ENCODE measurements around the gene SIT1.

- no peak for TF ChIP-seq CTCF (IDR thresholded peaks at IDR 0.05 in 8 of 11, conservative IDR thresholded peaks at IDR 0.05 in 3 of 11)
- TF ChIP-seq POLR2AphosphoS5 (IDR thresholded peaks at IDR 0.05): no peak
These were observed 28.4 kb upstream of the SIT1 start for GRCh38 chr9:35679091-35679490.

All from spleen (tissue), 7 donors.